ENCODE measurements around the gene LYRM2.

LYRM2 gene

GRCh38 chr6:89553431-89553830, 85.1 kb downstream of the LYRM2 start:
- DNase-seq: peak; percentile 5

- DNase-seq: no peak
Measured at GRCh38 chr6:89547281-89547680, 91.3 kb downstream of the LYRM2 start.

GRCh38 chr6:89542866-89543265, 95.7 kb downstream of the LYRM2 start:
- DNase-seq: no peak

- DNase-seq: no peak
Measured at GRCh38 chr6:89542081-89542857, 96.3 kb downstream of the LYRM2 start.

- DNase-seq: no peak
Measured at GRCh38 chr6:89539779-89540178, 98.8 kb downstream of the LYRM2 start.

GRCh38 chr6:89536231-89536630, 102.3 kb downstream of the LYRM2 start:
- no peak for DNase-seq

GRCh38 chr6:89530982-89531381, 107.6 kb downstream of the LYRM2 start:
- DNase-seq: no peak

GRCh38 chr6:89528866-89529265, 109.7 kb downstream of the LYRM2 start:
- DNase-seq: peak; percentile 19

GRCh38 chr6:89527634-89528033, 110.9 kb downstream of the LYRM2 start:
- DNase-seq: no peak

- DNase-seq: no peak
Measured at GRCh38 chr6:89526563-89526869, 112.0 kb downstream of the LYRM2 start.

GRCh38 chr6:89525786-89526562, 112.6 kb downstream of the LYRM2 start:
- DNase-seq: no peak

- DNase-seq: peak; percentile 36
Measured at GRCh38 chr6:89522778-89523177, 115.8 kb downstream of the LYRM2 start.

- no peak for DNase-seq
Measured at GRCh38 chr6:89520736-89521135, 117.8 kb downstream of the LYRM2 start.

- peak; percentile 50 for DNase-seq
Measured at GRCh38 chr6:89518352-89519055, 120.0 kb downstream of the LYRM2 start.
